ENCODE results near the gene ZNF438.
"Not testable (repeated sequence)": the region's sequence is repeated elsewhere in the genome, so short reads cannot be mapped to it uniquely, and the experiment has no call there.

ZNF438 gene

DNA sequence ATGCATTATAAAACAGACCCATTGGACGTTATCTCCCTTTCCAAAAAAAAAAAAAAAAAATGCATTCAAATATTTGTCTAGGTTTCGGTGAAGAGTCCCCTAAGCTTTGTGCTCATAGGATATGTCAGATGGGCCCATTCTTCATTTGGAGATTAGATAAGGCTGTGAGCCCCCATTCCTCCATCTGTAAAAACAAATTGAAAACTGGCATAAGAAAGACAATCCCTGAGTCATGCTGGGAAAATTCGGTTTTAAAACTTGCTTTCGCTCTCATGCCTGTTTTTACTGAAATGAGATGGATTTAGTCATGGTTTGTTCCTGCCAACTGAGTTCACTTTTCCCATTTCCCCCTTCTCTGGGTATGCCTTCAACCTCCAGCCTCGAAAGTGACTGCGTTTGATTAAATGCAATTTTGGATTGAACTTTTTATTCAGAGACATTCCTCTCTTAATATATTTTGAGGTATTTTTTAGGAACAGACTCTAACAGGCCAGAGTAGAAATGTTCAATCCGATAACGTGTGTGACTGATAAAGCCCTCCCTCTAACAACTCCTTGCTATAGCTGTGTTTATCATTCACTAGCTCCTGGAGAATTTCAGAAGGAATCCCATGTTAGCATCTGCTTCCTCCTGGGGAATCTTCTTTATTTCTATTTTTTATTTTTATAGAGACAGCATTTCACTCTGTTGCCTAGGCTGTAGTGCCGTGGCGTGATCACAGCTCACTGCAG lies 211.2 kb downstream of the ZNF438 start:
- no peak for DNase-seq

DNA sequence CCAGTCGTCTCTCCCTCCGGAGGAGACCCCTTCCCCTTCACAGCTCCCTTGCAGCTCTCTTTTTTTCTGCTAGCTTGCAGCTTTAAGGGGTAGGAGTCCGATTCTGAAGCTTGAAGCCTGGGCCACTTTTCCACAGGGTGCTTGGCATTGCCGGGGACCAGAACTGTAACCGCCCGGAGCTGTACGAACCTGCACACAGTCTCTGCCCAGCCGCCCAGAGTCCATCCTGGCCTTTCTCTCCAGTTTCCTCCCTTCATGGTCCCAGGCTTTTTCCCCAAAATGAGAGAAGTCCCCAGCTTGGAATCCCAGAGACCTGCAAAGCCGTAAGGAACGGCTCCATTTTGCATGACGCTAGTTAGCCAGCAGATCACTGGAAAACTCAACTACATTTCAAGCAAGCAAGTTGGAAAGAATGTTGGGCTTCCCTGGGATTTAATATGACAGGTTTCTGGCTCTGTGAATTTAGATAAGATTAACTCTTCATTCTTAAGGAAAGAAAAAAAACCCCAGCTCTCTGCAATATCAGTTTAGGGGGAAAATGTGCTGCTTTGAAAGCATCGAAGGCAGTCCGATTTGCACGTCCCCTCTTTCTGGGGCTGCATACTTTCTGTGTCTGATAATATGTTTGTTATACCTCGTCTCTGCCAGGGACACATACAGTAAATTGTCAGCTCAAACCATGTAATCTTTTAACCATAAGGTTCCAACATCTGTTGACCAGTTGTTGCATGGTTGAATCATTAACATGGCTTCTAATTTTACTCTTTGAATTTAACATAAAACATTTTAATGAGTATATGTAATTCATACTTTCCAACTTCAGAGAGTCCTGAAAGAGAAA lies 212.1 kb downstream of the ZNF438 start:
- DNase-seq, result no peak

DNA sequence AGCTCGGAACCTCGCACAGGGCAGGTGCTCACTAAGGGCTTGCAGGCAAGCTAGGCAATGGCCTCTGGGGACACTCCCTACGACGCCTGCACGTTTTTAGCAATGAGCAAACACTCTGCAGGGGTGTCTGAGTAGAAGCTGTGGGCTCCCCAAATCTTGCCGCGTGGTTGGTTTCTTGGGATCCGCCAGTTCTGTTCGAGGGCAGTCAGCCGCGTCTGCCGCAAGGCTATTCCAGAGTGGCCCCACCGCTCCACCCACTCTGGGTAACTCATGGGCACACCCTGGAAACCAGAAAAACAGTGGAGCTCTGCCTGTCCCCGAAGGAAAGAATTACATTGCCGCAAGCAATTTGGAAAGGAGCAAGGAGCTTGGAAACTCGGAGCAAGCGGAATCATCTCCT lies 212.8 kb downstream of the ZNF438 start:
- no peak for DNase-seq

DNA sequence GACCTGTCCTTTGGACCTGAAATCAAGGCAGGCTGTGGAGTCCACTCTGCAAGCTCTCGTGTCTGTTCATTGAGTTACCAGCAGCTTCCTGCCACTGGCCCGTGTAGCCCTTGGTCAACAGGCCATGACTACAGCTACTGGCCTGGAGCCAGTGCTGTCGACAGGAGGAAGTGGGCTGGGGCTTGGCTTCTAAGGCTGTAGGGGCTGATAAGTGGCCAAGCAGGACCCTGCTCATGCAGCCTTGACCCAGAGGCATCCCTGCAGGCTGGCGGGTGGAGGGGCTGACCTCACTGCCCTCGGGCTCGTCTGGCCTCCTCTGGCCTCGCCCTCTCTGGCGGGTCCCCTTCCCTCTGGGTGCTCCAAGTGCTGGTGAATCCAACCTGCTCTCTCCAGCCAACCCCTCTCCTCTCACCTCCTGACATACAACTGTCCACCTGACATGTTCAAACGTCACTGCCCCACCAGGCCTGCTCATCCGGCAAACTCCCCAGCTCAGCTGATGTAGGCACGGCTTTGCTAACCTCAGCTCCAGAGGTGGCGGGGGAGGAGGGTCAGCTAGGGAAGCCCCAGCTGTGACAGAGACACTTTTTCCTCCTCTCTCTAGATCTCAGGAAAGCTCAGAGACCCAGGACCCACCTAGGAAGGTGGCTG lies 213.5 kb downstream of the ZNF438 start:
- no peak for DNase-seq

DNA sequence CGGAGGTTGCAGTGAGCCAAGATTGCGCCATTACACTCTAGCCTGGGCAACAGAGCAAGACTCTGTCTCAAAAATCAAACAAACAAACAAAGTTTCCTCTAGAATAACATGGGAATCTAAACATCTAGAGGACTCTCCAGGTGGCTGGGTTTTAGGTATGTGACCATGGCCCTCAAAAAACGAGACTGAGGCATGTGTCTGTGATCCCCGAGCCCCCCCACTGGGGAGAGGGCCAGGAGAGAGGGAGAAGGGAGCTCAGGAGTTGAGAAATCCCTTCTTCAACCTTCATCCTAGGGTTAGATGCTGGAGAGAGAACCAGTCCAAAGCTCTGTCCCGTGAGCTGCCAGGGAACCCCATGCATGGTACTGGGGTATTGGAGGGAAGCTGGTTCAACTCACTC lies 214.1 kb downstream of the ZNF438 start:
- no peak for DNase-seq

DNA sequence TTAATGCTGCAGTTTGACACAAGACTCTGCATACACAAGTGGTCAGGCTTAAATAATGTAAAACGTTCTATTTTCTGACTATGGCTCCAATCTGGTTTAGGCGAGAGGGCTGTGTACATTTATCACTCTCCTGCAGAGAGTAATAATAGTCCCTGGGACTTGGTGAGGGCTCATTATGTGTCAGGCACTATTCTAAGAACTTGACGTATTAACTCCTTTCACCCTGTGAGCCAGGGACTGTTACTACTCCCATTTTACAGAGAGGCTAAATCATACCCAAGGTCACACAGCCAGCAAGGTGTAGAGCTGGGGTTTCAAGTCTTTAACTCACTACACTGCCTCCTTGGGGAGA lies 214.9 kb downstream of the ZNF438 start:
- no peak for DNase-seq

DNA sequence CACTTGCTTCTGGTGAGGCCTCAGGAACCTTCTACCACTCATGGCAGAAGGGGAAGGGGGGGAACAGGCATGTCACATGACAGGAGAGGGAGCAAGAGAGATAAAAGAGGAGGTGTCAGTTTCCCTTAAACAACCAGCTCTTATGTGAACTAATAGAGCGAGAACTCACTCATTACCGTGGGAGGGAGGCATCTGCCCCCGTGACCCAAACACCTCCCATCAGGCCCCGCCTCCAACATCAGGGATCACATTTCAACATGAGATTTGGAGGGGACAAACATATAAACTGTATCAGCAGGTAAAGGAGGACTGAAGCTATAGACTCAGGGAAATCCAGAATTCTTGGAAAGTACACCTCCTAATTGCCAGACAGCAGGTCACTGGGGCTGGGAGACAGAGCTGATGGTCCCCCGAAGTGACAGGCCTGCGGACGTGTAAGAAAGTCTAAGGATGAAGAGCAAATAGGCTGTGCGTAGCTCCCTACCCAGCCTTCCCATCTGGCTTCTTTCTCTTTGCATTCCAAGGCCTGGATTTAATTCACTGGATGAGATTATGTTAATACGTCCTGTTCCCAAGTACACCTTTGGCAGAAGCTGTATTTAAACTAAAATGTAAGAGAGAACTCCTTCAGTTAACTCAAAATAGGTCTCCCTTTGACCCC lies 215.4 kb downstream of the ZNF438 start:
- DNase-seq, result no peak

DNA sequence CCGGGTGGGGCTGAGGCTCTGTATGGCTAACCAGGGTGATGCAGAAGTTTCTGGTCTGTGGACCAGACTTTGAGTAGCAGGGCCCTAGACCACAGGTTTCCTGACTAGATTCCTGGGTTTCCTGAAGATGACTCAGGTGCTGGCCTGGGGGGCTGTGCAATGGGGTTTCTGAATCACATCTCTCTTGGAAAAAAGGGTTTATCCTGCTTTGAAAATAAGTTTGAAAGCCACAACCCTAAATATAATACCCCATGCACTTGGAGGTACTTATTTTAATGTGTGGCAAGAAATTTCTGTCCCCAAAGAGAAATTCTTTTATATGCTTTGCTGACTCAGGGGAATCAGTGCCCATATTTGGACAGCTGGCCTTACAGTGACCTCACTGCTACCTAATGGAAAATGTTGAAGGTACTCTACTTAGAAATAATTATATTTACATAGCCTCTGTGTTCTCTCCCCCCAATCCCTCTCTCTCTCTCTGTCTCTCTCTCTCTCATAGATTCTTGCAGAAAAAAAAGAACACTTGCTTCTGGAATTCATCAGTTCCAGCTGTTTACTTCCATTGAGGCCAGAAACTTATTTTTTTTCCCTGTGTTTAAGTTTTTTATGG lies 217.7 kb downstream of the ZNF438 start:
- no peak for DNase-seq

DNA sequence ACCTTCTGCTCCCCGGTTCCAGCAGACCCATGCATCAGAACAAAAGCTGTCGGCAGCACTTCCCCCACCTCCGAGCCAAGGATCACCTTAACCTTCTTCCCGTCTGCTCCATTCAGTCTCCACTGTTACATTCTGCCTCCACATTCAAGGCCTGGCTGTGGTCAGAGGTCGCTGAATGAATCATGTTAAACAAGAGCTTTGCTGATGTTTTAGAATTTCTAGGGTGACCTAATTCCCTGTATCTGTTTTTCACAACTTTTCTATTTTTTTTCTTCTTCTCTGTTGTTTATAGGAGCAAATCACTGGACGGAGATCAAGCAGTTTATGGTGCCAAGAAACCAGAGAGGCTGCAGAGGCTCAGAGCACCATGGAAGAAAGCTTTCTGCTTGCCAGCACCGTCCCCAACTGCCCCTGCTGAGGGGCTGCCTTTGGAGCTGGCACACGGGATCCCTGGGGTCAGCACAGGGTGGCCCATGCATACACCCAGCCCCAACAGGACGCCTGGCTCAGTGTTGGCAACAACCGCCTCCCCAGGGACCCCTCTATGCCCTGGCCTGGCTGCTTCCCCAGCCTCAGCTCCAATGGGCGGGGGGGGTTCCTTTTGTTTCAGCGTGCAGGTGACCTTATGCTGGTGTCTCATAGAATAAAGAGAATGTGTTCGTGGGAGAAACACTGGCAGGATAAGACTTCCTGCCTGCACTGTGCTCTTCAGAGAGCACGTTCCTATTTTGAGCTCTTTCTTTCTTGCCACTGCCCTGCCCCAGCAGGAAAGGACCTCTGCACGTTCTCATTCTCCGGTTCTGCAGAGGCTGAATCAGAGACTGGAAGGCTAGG lies 219.4 kb downstream of the ZNF438 start:
- DNase-seq, result no peak

DNA sequence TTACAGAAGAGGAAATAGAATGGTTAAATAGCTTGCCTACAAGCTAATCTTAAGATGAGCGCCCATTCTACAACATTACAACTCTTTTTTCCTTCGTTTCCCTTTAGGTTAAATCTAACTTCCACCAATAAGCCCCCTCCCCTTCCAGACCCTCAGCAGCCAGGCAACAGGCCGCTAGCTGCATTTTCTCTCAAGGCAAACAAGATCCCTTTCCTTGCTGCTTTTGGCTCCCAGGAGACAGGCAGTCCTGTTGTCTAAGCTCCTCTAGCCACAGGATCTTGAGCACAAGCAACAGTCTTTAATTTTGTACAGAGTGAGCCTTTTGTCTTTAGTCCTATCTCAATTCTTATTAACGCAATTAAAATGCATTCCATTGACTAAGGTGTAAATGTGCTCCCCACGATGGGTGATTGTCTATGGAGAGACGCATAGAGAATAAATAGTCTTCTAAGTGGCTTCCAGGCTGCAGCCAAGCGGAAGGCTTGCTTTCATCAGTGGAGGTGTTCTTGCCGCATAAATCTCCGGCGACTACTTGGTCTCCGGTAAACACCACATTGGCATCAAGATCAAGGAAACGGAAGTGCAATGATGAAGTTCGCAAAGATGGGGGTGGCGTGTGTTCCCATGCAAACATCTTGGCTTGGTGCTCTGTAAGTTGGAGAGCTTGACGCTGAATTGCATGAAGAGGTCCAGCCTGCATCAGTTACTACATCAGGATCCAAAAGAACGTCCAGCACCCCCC lies 220.2 kb downstream of the ZNF438 start:
- no peak for DNase-seq

DNA sequence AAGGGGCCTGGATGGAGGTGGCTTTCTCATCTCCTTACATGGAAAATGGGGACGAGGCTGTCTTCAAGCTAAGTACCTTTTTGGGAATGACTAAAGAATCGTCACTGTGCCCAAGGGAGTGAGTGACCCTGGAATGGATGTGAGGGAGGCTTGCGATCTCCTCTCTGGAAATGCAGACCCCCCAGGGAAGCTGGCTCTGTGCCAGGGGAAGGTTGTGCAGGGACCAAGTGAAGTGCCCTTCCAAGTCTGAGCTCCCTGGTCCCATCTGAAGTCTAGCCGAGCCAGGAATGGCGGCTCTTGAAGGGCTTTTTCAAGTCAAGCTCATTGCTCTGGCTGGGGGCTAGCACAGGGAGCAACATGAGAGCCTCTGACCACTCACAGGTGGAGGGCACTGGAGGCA lies 221.2 kb downstream of the ZNF438 start:
- DNase-seq, result no peak

DNA sequence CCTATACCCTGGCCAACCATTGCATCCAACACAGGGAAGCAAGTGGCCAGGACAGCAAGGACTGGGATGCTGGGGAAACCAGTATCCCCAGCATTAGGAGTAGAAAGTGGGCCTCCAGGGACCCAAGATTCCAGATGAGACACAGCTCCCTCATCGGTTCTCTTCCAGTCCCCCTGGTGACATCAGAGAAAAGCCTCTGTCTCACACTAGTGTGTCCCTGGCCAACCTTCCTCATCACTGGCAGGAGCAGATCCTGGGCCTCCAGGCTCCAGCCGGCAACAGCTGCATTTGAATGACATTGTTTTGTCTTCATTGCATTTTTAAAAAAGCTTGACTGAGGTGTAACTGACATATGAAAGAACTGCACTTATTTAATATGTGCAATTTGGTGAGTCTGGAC lies 224.8 kb downstream of the ZNF438 start:
- no peak for DNase-seq

DNA sequence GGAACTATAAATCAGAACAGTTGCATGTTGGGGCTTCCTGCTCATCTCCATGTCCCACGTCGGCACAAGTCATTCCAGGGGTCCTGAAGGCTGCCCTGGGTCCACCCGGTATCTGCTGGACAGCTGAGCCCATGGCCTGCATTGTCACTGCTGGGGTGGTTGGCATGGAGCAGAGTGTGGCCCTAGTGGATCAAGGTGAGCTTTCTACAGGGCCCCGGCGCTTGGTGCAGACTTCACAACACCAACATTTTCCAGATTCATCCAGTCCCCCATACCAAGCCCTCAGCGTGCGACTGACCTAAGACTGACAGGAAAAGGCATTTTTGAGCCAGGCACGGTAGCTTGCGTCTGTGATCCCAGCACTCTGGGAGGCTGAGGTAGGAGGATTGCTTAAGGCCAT lies 226.6 kb downstream of the ZNF438 start:
- DNase-seq, result no peak

DNA sequence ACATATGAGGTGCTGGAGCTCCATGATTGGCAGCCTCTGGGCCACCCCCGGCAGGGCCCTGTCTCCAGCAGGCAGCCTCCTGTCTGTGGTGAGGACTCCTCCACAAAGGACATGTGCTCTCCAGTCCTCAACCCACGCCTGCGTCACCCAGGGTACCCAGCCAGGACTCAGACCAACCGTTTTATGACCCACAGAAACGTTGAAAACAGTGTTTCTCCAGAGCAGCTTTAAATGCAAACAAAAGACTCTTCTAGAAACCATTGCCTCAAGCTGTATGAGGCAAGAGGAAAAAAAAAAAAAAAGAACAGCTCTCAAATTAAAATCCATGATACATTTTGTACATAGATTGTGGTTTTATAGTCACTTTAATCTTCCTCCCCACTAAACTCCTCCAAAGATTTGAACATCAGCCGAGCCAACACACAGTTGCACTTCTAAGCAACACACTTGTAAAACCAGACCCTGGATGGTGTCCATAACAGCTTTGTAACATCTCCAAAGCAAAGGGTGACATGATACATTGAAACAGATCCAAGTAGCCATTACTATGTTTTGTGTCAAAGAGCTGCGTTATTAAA lies 227.1 kb downstream of the ZNF438 start:
- DNase-seq, result no peak

DNA sequence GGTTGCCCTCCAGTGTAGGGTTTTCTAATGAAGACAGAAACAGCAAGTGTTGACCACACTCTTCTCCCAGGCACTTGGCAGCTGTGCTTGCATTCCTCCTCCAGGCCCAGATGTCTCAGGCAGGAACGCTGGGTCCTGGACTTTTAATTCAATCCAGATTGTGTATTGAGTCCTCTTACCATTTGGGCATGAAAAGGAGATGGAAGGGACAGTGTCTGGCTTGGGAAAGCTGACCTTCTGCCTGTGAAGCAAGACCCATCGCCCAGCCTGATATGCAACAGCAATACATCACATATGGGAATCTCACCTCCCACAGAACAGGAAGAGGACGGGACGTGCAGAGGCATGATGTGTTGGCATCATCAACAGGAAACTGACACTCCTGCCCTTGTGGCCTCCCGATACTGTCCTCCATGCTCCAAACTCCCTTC lies 227.8 kb downstream of the ZNF438 start:
- no peak for DNase-seq

DNA sequence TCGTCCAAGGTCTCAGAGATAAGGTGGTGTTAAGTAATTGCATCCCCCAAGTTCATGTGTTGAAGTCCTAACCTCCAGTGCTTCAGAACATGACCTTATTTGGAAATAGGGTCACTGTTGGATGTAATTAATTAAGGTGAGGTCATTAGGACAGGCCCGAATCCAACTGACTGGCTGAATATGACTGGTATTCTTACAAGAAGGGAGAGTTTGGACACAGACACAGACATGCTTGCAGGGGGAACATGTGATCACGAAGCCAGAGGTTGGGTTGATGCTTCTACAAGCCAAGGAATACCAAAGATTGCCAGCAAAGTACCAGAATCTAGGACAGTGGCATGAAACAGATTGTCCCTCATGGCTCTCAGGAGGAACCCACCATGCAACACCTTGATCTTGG lies 228.6 kb downstream of the ZNF438 start:
- DNase-seq, result no peak

DNA sequence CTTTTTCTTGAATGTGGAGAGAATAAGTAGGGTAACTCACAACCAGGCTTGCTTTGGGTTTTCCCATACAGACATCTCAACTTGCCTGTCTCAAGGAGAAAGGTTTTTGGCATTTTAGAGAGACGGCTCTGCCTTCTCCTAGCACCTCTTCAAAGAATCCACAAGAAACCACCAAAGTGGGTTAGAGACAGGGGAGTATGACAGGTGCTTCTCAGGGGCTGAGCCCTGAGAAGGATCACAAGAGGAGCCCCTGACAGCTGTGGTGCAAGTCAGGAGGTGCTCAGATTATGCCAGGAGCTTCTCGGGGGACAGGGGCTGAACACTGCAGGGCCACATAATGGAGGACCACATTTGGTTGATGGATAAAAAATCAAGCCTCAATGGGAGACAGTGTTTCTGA lies 231.3 kb downstream of the ZNF438 start:
- DNase-seq, result no peak

DNA sequence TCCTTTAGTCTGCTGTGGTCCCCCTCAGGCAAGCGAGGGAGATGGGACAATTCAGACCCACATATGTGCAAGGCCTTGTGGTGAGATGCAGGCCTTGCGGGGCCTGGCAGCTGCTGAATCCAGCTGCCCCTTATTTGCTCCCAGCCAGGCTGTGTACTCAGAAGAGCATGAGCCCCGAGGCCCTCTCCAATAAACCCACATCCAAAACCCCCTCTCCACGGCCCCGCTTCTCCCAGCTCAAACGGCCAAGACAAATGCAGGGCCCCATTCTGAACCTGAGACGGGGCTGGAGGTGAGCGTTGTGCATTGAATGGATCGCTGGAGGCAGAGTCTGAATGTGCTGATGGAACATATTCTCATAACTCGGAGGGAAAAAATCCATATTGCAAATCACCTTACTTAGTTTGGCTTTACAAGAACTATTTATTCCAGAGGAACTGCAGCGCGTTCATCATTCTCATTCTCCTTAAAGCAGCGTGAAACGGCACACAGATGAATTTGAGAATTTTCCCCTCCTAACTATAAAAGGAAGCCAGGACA lies 232.9 kb downstream of the ZNF438 start:
- DNase-seq, result no peak

DNA sequence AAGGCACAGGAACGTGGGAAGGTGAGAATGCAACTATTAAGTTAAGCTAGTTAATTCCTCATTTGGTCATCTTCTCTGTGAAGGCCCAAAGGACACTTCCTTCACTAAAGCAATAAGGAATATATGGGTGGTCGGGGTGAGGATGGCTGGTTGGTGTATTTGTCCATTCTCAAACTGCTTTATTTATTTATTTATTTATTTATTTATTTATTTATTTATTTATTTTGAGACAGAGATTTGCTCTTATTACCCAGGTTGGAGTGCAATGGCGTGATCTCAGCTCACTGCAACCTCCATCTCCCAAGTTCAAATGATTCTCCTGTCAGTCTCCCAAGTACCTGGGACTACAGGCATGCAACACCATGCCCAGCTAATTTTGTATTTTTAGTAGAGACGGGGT lies 236.6 kb downstream of the ZNF438 start:
- not testable (repeated sequence) for DNase-seq

Data from activated T-cell treated with anti-CD3 and anti-CD28 coated beads, Interleukin-2, amount 50 U/mL, for 48 hours (primary cell).